ENCODE data around the gene MAP7D3.
"Not testable (repeated sequence)": the region's sequence is repeated elsewhere in the genome, so short reads cannot be mapped to it uniquely, and the experiment has no call there.

Gene MAP7D3, protein sequence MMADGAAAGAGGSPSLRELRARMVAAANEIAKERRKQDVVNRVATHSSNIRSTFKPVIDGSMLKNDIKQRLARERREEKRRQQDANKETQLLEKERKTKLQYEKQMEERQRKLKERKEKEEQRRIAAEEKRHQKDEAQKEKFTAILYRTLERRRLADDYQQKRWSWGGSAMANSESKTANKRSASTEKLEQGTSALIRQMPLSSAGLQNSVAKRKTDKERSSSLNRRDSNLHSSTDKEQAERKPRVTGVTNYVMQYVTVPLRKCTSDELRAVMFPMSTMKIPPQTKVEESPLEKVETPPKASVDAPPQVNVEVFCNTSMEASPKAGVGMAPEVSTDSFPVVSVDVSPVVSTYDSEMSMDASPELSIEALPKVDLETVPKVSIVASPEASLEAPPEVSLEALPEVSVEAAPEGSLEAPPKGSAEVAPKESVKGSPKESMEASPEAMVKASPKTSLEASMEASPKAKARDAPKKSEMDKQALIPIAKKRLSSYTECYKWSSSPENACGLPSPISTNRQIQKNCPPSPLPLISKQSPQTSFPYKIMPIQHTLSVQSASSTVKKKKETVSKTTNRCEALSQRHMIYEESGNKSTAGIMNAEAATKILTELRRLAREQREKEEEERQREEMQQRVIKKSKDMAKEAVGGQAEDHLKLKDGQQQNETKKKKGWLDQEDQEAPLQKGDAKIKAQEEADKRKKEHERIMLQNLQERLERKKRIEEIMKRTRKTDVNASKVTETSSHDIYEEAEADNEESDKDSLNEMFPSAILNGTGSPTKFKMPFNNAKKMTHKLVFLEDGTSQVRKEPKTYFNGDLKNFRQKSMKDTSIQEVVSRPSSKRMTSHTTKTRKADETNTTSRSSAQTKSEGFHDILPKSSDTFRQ

DNA sequence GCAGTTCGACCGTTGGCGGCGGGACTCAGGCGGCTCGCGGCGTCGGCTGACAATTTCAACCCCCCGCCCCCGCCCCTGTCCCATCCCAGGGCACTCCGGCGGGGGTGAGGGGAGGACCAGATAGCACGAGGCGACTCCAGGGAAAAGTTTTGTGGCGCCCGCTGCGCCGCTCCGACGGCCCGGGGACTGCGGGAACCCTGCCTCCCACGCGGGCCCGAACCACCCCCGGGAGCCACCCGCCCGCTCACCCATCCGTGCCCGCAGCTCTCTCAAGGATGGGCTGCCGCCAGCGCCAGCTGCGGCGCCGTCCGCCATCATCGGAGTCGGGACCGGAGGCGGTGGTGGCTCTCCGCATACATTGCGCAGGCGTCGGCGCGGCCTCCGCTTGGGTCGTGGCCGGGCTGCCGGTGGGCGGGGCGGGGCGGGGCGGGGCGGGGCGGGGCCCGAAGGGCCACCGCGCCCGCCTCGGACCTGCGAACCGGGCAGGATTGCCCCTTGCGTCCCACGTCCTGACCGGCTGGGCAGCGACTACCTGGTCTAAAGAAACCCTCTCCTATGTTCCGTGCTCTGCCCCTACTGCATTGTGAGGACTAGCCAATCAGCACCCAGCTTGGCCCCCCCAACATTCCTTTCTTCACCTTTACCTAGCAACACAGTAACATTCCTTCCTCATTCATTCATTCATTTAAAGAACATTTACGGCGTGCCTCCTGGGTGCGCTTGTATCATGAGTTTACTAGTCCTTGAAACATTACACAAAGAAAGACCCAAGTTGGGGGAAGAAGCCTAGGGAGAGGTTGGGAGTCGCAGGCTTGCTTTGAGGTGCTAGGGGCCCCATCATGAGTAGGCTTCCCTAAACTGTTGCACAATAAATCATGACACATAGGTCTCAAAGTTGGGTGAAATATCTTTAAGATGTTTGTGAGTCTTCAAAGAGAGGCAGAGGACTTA, at the start of gene MAP7D3:
Gene MAP7D3, minus strand, starts transcription at position 360 of the 951 bp plus-strand sequence. Its CDS starts 42 bp downstream, at position 318.
- peak; percentile 42 for DNase-seq (ENCODE audit: low spot score)

DNA sequence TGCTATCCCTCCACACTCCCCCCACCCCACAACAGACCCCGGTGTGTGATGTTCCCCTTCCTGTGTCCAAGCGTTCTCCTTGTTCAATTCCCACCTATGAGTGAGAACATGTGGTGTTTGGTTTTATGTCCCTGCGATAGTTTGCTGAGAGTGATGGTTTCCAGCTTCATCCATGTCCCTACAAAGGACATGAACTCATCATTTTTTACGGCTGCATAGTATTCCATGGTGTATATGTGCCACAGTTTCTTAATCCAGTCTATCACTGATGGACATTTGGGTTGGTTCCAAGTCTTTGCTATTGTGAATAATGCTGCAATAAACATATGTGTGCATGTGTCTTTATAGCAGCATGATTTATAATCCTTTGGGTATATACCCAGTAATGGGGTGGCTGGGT, 49.5 kb upstream of the MAP7D3 start, which contains the start of gene ADGRG4:
Gene ADGRG4, plus strand, starts transcription at position 243 of the 400 bp plus-strand sequence. CDS start 7,815 bp downstream, outside the sequence.
- DNase-seq (ENCODE audit: low spot score): not testable (repeated sequence)

DNA sequence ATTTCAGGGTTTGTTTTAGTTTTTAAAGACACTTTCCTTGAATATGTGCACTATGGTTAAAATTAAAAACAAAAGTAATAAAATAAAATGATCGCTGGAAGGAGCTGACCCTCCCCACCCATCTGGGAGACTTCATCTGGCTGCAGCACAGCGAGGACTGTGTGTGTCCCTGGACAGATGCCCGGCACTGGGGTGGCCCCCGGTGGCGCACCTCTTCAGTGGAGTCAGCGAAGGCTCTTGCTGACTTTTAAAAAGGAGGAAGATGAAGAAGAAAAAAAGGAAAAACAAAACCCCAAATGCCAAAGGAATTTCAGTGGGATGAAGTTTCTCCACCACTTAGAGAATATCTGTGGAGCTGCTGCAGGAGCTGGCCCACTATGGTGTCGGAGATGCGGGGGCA, 44.2 kb upstream of the MAP7D3 start:
- no peak for DNase-seq (ENCODE audit: low spot score)

DNA sequence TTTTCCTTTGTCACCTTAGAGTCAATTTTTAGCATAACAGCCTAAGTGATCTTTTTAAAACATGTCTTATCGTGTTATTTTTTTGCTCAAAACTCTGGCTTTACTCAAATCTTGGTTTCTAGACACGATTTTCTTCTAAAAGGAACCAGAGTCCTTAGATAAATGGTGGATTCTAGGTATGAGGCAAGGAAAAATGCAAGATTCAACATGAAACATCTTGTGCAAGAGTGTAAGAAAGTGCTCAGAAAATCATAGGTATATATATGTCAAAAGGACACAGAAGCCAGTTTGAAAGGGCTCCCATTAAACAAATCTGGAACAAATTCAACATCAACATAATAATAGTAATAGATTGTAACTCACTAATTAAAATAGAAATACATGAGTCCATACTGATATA, 41.5 kb upstream of the MAP7D3 start:
- no peak for DNase-seq (ENCODE audit: low spot score)

DNA sequence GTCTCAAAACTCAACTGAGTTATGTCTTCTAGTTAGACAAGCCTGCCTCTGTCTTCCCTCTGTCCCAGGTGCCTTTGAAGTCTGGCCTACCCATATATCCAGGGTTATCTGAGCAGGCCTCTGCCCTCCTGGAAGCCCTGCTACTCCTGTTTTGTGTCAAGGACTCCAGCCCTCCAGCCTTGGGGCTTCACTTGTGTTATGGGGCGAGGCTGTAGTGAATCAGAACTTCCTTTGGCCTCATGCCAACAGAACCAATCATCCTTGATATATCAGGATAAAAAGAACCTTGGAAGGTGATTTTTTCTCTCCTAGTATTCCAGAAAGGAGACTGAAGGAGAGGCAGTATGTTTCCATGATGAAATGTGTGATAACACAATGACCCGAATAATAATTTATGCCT, 40.6 kb upstream of the MAP7D3 start:
- DNase-seq (ENCODE audit: low spot score): no peak

DNA sequence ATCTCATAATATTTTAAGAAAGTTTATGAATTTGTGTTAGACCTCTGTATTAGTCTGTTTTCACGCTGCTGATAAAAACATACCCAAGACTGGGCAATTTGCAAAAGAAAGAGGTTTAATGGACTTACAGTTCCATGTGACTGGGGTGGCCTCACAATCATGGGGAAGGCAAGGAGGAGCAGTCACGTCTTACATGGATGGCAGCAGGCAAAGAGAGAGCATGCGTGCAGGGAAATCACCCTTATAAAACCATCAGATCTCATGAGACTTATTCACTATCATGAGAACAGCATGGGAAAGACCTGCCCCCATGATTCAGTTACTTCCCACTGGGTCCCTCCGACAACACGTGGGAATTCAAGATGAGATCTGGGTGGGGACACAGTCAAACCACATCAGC, 35.2 kb upstream of the MAP7D3 start:
- DNase-seq (ENCODE audit: low spot score): not testable (repeated sequence)

DNA sequence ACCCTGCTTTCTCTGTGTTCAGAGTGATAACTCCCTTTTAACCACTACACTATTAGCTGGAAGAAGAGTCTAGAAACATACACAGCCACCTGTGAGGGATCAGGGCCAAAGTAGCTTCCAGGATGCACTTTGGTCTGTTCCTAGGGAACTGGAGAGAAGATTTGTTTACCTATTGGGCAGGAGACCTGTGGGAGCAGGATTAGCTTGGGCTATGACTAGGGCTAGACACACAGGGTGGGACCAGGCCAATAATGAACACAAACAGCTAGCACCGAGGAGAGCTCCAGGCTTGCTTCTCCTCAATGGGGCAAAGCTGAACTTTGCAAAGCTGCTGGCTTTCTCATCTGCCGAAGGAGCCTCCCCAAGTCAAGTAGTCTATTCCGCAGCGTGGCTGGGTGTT, 24.4 kb upstream of the MAP7D3 start:
- no peak for DNase-seq (ENCODE audit: low spot score)

DNA sequence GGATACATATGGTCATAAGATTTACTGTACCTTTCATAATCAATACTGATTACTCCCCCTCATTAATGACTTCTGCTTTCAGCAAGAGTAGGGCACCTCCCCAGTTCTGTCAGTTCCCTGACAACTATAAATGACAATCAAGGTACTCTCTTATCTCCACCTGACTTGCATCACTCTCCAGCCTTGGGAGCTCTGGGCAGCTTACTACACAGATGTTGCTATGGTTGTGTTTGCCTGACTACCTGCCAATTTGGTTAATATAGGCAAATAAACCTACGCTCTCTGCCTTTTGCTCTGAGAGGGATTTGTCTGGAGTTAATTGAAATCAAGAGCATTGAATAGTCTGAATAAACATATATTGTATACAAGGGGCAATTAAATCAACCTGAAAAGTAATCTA, 22.8 kb upstream of the MAP7D3 start:
- no peak for DNase-seq (ENCODE audit: low spot score)

DNA sequence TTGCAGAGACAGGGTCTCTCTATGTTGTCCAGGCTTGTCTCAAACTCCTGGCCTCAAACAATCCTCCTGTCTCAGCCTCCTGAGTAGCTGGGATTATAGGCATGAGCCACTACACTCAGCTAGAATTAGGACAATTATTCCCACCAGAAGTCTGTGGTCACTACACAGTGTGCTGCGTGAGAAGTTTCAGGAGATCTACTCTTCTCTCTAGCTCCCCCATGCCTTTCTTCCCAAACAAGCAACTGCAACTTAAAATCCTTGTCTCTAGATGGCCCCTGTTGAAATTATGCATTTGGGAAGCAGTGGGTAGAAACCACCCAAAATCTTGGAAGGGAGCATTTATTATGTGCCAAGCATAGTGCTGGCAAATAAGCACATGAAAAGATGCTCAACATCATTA, 21.1 kb upstream of the MAP7D3 start:
- DNase-seq (ENCODE audit: low spot score): no peak

DNA sequence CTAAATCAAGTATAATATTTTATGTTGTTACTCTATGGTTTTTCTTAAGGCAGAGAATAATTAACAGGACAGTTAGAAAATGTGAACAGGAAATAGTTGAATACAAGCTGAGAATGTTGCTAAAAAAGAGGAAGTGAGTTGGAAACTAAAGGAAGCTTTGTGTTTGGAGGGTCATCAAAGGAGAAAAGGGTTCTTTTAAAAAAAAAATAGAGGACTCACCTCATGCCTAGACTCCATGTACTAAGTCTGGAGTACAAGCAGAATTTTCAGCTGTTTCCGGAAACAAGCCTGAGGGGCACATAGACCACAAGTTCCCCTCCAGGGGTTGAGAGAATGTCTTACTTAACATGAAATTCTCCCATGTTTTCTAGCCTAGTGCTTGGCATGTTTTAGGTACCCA, 20.1 kb upstream of the MAP7D3 start:
- no peak for DNase-seq (ENCODE audit: low spot score)

DNA sequence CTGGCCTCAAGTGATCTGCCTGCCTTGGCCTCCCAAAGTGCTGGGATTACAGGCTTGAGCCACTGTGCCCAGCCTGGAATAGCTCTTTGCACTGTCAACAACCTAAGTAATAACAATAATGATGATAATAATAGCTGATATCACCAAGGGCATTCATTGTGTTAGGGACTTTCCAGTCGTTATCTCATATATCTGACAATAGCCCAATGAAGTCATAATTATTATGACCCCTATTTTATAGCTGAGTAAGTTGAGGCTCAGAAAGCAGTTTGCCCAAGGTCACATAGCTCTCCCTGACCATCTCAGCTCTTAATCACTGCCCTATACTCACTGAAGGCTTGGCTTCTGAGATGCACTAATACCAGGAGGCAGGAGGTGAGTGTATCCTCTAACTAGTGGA, 18.7 kb upstream of the MAP7D3 start:
- DNase-seq (ENCODE audit: low spot score): no peak

DNA sequence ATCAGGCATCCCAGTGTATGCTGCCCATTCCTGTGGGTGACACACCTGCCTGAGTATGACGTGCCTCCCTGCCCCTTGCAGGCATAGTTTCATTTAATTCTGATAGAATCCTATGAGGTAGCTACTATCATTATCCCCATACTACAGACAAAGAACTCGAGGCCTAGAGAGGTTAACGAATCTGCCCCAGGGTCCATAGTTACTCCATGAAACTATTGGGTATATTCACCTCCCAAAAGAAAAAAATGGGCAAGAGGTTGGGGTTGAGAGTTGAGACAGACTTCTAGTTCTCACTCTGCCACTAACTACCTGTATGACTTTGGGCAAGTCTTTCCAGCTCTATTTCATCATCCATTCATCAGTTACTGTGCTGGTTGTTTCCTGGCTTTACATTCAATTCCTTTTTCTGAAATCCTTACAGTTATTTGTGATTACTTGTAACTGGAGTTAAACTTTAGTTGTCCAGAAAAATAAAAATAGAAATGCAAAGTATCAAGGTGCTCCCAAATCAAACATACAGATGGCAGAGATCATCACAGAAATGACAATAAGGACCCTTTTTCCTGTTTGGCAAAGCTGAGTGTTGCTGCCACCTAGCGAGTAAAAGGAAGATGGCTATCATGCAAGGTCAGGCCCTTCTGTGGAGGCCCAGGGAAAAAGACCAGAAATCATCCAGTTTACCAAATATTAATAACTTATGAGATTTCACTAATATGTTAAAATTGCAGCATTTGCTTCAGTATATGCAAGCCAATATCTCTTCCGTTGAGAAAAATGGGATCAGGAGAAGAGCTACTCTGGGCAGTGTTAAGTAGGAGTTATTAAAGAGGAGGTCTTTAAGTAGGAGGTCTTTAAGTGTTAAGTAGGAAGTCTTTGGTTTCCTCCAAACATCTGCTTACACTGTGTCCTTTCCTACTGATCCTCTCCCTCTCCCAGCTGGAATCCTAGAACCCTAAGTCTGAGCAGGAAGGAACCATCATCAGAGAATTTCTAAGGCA, 17.1 kb upstream of the MAP7D3 start:
- DNase-seq (ENCODE audit: low spot score): peak; percentile 40

DNA sequence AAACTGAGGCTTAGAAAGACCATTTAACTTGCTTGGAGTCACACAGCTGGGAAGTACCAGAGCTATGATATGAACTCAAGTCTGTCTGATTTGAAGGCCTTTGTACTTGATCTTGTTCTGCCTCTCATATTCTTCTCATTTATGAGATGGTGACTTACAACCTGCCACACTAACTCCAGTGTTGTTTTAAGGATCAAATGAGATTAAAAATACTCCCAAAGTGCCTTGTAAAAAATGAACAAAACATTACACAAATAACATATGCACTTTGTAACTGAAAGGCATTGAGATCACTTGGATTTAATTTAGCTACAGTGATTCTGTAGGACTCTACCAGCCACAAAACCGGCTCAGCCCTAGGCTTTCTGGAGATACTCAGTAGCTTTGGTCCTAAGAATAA, 15.6 kb upstream of the MAP7D3 start:
- no peak for DNase-seq (ENCODE audit: low spot score)

DNA sequence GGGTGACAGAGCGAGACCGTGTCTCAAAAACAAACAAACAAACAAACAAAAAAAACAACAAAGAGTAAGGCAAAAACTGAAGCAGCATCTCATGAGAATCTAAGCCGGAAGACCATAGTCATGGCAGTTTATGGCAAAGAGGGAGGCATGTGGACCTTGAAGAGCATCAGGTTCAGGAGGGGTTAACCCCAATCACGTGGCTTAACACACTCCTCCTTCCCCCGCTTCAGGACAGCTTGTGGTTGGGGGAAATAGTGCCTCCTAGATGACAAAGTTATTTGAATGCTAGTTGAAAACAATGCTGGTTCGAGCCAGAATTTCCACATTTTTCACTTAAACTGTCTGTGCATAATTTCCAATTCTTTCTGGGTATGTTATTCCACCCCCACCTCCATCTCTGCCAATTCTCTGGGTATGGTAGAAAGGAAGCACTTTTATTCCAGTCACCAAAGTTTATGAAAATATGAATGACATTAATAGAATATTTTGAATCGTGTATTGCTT, 11.7 kb upstream of the MAP7D3 start:
- DNase-seq (ENCODE audit: low spot score): no peak

DNA sequence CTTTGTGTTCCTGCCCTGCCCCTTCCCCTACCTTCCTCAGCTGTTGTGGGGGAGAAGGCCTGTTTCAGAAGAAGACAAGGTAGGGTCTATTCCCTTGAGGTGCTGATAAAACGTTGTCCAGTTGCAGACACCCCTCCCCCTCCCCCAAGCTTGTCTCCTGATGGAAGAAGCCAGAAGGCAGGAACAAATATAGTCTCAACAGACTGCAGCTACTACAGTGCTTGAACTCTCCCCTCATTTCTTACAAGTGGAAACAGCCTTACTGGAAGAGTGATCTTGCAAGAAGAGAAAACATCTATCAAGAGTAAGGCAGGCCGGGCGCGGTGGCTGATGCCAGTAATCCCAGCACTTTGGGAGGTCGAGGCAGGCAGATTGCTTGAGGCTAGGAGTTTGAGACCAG, 11.0 kb upstream of the MAP7D3 start:
- no peak for DNase-seq (ENCODE audit: low spot score)

DNA sequence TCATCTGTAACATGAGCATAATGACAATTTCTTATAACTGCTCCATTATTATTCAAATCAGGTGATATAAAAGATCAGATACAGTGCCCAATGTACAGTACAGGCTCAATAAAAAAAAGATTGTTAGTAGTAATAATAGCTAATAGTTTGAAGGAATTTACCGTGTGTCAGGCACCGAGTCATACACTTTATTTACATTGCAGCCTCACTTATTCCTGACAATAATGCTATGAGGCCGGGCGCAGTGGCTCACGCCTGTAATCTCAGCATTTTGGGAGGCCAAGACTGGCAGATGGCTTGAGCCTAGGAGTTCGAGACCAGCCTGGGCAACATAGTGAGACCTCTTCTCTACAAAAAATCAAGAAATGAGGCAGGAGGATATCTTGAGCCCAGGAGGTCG, 10.1 kb upstream of the MAP7D3 start:
- no peak for DNase-seq (ENCODE audit: low spot score)

DNA sequence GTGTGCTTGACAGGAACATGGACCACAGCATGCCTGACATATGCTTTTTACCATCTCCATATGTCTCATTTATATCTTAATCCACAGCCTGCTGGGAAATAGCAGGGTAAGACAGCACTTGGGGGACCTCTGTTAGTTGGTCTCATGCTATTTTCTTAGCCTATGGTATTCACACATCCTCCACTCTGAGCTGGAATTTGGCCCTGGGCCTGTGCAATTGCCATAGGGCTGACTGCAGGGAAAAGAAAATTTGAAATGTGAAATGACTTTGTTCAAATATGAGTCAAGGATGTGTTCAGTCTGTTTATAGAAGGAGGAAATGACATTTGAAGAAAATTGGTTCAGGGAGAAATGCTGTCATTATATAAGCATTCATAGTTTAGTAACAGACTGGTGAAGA, 9.6 kb upstream of the MAP7D3 start:
- DNase-seq (ENCODE audit: low spot score): no peak

DNA sequence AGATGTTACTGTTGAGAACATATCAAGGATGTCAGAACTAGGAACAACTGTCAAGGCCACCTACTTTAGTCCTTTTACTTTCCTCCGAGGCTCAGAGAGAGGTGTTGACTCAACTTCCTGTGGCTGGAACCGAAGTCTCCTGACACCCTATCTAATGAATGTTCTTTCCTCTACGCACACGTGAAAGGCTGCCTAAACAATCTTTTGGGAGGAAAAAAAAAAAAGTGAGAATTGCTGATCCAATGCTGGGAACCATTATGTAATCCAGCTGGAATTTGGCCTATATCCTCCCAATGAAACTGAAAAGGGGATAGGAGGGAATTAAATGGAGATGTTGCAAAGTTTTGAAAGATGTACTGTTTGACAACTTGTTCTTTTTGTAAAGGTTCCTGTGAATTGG, 8.3 kb upstream of the MAP7D3 start:
- no peak for DNase-seq (ENCODE audit: low spot score)

DNA sequence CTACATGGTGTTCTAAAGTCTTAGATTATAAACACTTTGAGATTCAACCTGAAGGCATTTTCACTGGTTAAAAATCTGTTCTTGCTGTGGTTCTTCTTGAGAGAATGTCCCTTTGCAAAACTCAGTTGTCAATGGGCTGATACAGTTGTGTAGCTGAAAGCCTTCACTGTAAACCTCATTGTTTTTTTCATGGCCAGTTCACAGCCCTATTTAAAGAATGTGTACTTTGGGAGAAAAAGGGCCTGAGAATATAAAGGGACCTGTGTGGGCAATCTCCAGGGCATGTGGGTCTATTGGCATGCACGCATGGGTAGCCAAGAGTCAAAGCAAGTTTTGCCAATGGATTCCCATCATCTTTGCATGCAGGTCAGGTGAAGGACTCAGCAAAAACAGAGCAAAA, 7.8 kb upstream of the MAP7D3 start:
- DNase-seq (ENCODE audit: low spot score): no peak

DNA sequence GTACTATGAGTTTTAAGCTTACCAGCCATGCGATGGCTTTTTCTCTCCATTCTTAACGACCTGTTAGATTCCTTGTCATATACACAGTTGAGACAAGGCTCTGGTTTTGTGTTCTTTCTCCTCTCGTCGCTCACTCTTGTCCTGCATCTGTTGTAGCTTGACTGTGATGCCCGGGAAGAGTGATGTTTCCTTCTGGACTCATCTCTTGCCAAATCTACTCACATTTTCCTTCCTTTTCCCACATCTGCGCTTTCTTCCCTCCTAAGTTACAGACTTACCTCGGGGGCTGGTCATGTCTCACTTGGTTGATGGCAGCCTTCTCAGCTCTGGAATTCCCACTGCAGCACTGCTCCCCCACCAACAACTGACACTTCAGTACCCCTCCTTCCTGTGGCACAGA, 4.8 kb upstream of the MAP7D3 start:
- DNase-seq (ENCODE audit: low spot score): no peak

Data from globus pallidus (tissue), 1 donor.